ENCODE data around the gene DOLPP1.

Gene DOLPP1

GRCh38 chr9:129094387-129095169 is 13.7 kb downstream of the DOLPP1 start:
- no peak for DNase-seq (ENCODE audit: low spot score)

- DNase-seq (ENCODE audit: low spot score): no peak
These were observed 14.3 kb downstream of the DOLPP1 start for GRCh38 chr9:129095170-129095667.

GRCh38 chr9:129095908-129096307 is 15.0 kb downstream of the DOLPP1 start:
- DNase-seq (ENCODE audit: low spot score): no peak

GRCh38 chr9:129097671-129098306 is 16.9 kb downstream of the DOLPP1 start:
- DNase-seq (ENCODE audit: low spot score): no peak

GRCh38 chr9:129098328-129098727 is 17.4 kb downstream of the DOLPP1 start:
- no peak for DNase-seq (ENCODE audit: low spot score)

GRCh38 chr9:129100383-129101169 is 19.7 kb downstream of the DOLPP1 start:
- no peak for DNase-seq (ENCODE audit: low spot score)

GRCh38 chr9:129101279-129101678 is 20.4 kb downstream of the DOLPP1 start:
- no peak for DNase-seq (ENCODE audit: low spot score)

- DNase-seq (ENCODE audit: low spot score): no peak
These were observed 21.2 kb downstream of the DOLPP1 start for GRCh38 chr9:129102095-129102525.

GRCh38 chr9:129102791-129103594 is 22.1 kb downstream of the DOLPP1 start:
- peak; percentile 74 for DNase-seq (ENCODE audit: low spot score)

- DNase-seq (ENCODE audit: low spot score): no peak
These were observed 22.7 kb downstream of the DOLPP1 start for GRCh38 chr9:129103595-129103965.

- DNase-seq (ENCODE audit: low spot score): no peak
These were observed 23.1 kb downstream of the DOLPP1 start for GRCh38 chr9:129104051-129104450.

GRCh38 chr9:129105857-129106694 is 25.2 kb downstream of the DOLPP1 start:
- DNase-seq (ENCODE audit: low spot score): no peak

- no peak for DNase-seq (ENCODE audit: low spot score)
These were observed 26.7 kb downstream of the DOLPP1 start for GRCh38 chr9:129107651-129108050.

- no peak for DNase-seq (ENCODE audit: low spot score)
These were observed 27.3 kb downstream of the DOLPP1 start for GRCh38 chr9:129108083-129108804.

GRCh38 chr9:129108805-129109536 is 28.1 kb downstream of the DOLPP1 start:
- no peak for DNase-seq (ENCODE audit: low spot score)

GRCh38 chr9:129109537-129109903 is 28.6 kb downstream of the DOLPP1 start:
- DNase-seq (ENCODE audit: low spot score): no peak

- DNase-seq (ENCODE audit: low spot score): peak; percentile 57
These were observed 29.2 kb downstream of the DOLPP1 start for GRCh38 chr9:129109952-129110739.

GRCh38 chr9:129110740-129111527 is 30.0 kb downstream of the DOLPP1 start, which contains the start of the genes CRAT and PTPA:
Gene CRAT (minus strand): TSS chr9:129110793. CDS start chr9:129110509, 284 bp downstream.
Gene PTPA (plus strand): TSS chr9:129111415. CDS start chr9:129111601, 186 bp downstream.
- peak; percentile 98 for DNase-seq (ENCODE audit: low spot score)

Measured in ecto neural progenitor cell (in vitro differentiated cells).